Breast epithelium (tissue), 3 donors: ENCODE measurements around the gene AKT3.

Experiments
- CTCF ChIP-seq, 3 donors: fragments of 450-650 bp; IDR thresholded peaks; one replicate each; pipeline ENCODE4 v1.5.1; 2016 to 2017; ENCODE audit warnings: antibody characterized with exemption in 3 of 3, mild to moderate bottlenecking in 3 of 3, moderate library complexity in 3 of 3
- POLR2A ChIP-seq: fragments of 450-650 bp; IDR thresholded peaks from one replicate; pipeline ENCODE4 v1.6.1; 2016; ENCODE audit warnings: antibody characterized with exemption, mild to moderate bottlenecking, moderate library complexity
- POLR2AphosphoS5 ChIP-seq, 3 donors: sonication (generic); formaldehyde crosslinking; IDR thresholded peaks; one replicate each; pipeline ENCODE4 v1.6.1; 2017; ENCODE audit warnings: antibody characterized with exemption in 3 of 3

GRCh38 chr1:243495442-243496186 is 354.4 kb downstream of the AKT3 start:
- TF ChIP-seq CTCF (IDR thresholded peaks at IDR 0.05) (no peak), POLR2A (no peak), POLR2AphosphoS5 (IDR thresholded peaks at IDR 0.05) (peak in 1 of 3 donors; percentile 18)
